ENCODE results near the gene GDPD5. TPM values are rescaled to one million over a fixed set of nuclear protein-coding genes. Genes with fewer than 3 reads are reported as not detected.

The GDPD5 gene
- total RNA-seq, 1 experiment from 2014 or later, result 28.6 TPM

DNA sequence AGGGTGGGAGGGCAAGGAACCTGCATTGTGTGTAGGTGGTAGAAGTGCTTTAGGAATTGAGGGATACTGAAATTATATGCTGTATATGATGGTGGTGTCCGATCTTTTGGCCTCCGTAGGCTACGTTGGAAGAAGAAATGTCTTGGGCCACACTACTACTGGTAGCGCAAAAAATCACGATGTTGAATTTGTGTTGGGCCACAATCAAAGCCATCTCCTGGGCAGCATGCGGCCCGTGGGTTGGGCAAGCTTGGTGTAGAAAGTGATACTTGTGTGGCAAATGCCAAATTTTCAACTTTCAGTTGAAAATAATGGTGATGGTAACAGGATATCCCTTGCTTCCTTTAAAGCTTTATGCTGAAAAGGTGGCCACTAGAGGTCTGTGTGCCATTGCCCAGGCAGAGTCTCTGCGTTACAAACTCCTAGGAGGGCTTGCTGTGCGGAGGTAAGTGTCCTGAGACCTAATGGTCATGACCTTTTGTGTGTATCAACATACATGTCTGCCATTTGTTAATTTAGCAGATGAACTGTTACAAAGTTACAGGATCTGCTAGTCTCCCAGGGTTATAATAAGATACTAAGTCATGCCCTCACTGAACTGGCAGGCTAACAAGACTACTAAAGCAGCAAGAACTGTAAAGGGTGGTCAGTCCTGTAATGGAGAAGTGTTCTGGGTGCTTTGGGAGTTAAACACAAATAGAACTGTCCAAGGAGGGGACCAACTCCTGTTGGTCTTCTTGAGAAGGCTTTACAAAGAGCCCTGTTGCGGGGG, 123.6 kb downstream of the GDPD5 start:
- Histone ChIP-seq H3K27me3 (replicated peaks; ENCODE audit: control insufficient read depth, insufficient read depth, low read length) (no peaks in the 10 kb centered on the region), H3K4me3 (ENCODE audit: low read depth, low read length) (no peak overlapping the region), H3K36me3 (ENCODE audit: control insufficient read depth, insufficient read depth, low read length) (peaks cover 26% of the 10 kb centered on the region), H3K9me3 (no peaks in the 10 kb centered on the region), H3K4me1 (peaks cover 35% of the 10 kb centered on the region)
- Mint-ChIP-seq H3K27ac (ENCODE audit: unreplicated experiment) (peak overlapping the region; percentile 100), H3K9me3 (ENCODE audit: unreplicated experiment) (no peaks in the 10 kb centered on the region), H3K27me3 (ENCODE audit: insufficient read depth, unreplicated experiment) (no peaks in the 10 kb centered on the region), H3K36me3 (ENCODE audit: insufficient read depth, unreplicated experiment) (peaks cover 84% of the 10 kb centered on the region), H3K4me1 (ENCODE audit: low read depth, unreplicated experiment) (peaks cover 43% of the 10 kb centered on the region), H3K4me3 (ENCODE audit: unreplicated experiment) (peak overlapping the region; percentile 99)
- no peak for DNase-seq
- intact Hi-C loops (cut with micrococcal nuclease; ENCODE audit: unreplicated experiment), result no loop called here
- POLR2A ChIA-PET, result no interaction called here
- CTCF ChIA-PET, result interaction anchor here (0.8 to 1.3 kb wide), 2 partner anchors 14 to 29 kb away, joined by 4 to 5 read pairs; no protein-coding TSS in a partner anchor
- no TSS peak for BruUV-seq (replicated peaks)
- TF ChIP-seq, protein P1, sequence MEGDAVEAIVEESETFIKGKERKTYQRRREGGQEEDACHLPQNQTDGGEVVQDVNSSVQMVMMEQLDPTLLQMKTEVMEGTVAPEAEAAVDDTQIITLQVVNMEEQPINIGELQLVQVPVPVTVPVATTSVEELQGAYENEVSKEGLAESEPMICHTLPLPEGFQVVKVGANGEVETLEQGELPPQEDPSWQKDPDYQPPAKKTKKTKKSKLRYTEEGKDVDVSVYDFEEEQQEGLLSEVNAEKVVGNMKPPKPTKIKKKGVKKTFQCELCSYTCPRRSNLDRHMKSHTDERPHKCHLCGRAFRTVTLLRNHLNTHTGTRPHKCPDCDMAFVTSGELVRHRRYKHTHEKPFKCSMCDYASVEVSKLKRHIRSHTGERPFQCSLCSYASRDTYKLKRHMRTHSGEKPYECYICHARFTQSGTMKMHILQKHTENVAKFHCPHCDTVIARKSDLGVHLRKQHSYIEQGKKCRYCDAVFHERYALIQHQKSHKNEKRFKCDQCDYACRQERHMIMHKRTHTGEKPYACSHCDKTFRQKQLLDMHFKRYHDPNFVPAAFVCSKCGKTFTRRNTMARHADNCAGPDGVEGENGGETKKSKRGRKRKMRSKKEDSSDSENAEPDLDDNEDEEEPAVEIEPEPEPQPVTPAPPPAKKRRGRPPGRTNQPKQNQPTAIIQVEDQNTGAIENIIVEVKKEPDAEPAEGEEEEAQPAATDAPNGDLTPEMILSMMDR (IDR thresholded peaks at IDR 0.05; ENCODE audit: insufficient read depth in 1 of 2, low read depth in 1 of 2, low read length in 1 of 2, severe bottlenecking in 1 of 2, unreplicated experiment in 1 of 2), result no peak

DNA sequence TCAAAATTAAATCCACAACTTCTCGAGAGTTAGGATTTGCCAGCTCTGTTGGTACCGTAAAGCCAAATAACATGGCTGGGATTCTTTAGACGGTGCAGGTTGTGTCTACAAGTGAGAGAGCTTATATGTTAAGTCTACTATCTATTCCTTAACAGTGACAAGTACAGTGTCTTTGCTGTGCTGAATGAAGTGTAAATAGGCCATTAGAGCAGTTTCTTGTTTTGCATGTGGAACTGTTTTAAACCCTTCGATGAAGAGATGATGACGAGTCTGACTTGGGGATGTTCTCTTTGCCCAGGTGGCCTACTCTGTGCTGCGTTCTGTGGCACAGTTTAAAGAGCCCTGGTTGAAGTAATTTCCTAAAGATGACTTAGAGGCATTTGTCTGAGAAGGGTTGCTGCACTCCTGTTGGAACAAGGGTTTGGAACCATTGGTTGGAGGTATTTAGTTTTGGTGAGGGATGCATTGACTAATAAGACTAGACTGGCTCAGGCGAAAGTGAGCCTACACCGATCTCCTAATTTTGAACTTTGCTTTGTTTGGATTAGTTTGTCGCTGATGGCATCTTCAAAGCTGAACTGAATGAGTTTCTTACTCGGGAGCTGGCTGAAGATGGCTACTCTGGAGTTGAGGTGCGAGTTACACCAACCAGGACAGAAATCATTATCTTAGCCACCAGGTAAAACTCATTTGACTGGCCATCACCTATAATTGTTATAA, 125.4 kb downstream of the GDPD5 start:
- BruUV-seq (replicated peaks), result no TSS peak
- H3K4me1 ChIP-seq, result peaks cover 35% of the 10 kb centered on the region
- Mint-ChIP-seq H3K4me1 (ENCODE audit: low read depth, unreplicated experiment) (peaks cover 43% of the 10 kb centered on the region), H3K4me3 (ENCODE audit: unreplicated experiment) (peak overlapping the region; percentile 99), H3K27ac (ENCODE audit: unreplicated experiment) (peak overlapping the region; percentile 100), H3K9me3 (ENCODE audit: unreplicated experiment) (no peaks in the 10 kb centered on the region), H3K27me3 (ENCODE audit: insufficient read depth, unreplicated experiment) (no peaks in the 10 kb centered on the region), H3K36me3 (ENCODE audit: insufficient read depth, unreplicated experiment) (peaks cover 65% of the 10 kb centered on the region)
- no peak for DNase-seq
- intact Hi-C loops (cut with micrococcal nuclease; ENCODE audit: unreplicated experiment), result no loop called here
- ChIA-PET CTCF (interaction anchor here (0.6 to 1.3 kb wide), 6 partner anchors 13 to 77 kb away, joined by 3 to 6 read pairs (median 3); no protein-coding TSS in a partner anchor), POLR2A (interaction anchor here (0.6 to 1.3 kb wide), 10 partner anchors 13 to 131 kb away, joined by 3 to 7 read pairs (median 5); partner anchors contain the start of gene GDPD5)
- TF ChIP-seq, protein P1 (IDR thresholded peaks at IDR 0.05; ENCODE audit: insufficient read depth in 1 of 2, low read depth in 1 of 2, low read length in 1 of 2, severe bottlenecking in 1 of 2, unreplicated experiment in 1 of 2), result no peak
- H3K4me3 ChIP-seq (ENCODE audit: low read depth, low read length), result peak overlapping the region; percentile 80
- H3K27me3 ChIP-seq (replicated peaks; ENCODE audit: control insufficient read depth, insufficient read depth, low read length), result no peaks in the 10 kb centered on the region
- peaks cover 23% of the 10 kb centered on the region for H3K36me3 ChIP-seq (ENCODE audit: control insufficient read depth, insufficient read depth, low read length)
- H3K9me3 ChIP-seq, result no peaks in the 10 kb centered on the region

Measured in Caco-2 (cell line).